ENCODE data around the gene LRRC42.

DNA sequence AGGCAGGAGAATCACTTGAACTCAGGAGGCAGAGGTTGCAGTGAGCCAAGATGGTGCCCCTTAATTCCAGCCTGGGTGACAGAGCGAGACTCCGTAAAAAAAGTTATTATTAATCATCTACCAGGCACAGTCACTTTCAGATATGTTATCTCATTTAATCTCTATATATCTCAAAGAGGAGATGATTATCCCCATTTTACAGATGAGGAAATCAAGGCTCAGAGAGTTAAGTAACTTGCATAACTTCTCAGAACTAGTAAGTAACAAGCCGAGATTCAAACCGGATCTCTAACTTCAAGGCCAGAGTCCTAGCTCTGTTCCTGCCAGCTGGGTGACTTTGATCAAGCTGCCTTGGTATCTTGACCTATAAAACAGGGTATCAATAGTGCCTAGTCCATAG is 34.7 kb upstream of the LRRC42 start:
- TF ChIP-seq, protein P1, sequence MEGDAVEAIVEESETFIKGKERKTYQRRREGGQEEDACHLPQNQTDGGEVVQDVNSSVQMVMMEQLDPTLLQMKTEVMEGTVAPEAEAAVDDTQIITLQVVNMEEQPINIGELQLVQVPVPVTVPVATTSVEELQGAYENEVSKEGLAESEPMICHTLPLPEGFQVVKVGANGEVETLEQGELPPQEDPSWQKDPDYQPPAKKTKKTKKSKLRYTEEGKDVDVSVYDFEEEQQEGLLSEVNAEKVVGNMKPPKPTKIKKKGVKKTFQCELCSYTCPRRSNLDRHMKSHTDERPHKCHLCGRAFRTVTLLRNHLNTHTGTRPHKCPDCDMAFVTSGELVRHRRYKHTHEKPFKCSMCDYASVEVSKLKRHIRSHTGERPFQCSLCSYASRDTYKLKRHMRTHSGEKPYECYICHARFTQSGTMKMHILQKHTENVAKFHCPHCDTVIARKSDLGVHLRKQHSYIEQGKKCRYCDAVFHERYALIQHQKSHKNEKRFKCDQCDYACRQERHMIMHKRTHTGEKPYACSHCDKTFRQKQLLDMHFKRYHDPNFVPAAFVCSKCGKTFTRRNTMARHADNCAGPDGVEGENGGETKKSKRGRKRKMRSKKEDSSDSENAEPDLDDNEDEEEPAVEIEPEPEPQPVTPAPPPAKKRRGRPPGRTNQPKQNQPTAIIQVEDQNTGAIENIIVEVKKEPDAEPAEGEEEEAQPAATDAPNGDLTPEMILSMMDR (IDR thresholded peaks at IDR 0.05; ENCODE audit: low read depth, low read length), result no peak
- no peak for TF ChIP-seq EZH2phosphoT487 (IDR thresholded peaks at IDR 0.05; ENCODE audit: low read depth)
